Osteoblast (primary cell): ENCODE results near the gene MARCHF10. TPM values are rescaled to one million over a fixed set of nuclear protein-coding genes. Genes with fewer than 3 reads are reported as not detected.
A peak's percentile ranks its signal among the peaks of the same experiment; 100 is the strongest.
"Not testable (repeated sequence)": the region's sequence is repeated elsewhere in the genome, so short reads cannot be mapped to it uniquely, and the experiment has no call there.

Experiments used
- DNase-seq: peaks from one replicate; pipeline ENCODE4 v3.0.0; 2011; ENCODE audit warnings: low spot score, mixed read lengths; ENCODE audit not compliant: insufficient read length; ENCODE audit errors: missing footprints
- H2AFZ ChIP-seq: 2 replicates; pipeline ENCODE4 v1.6.0; 2011; ENCODE audit warnings: mild to moderate bottlenecking, low read length
- H3K27ac ChIP-seq: 2 replicates; pipeline ENCODE4 v1.5.1; 2011; ENCODE audit warnings: mild to moderate bottlenecking, low read depth, low read length, moderate library complexity
- H3K27me3 ChIP-seq: 2 replicates; pipeline ENCODE4 v1.6.0; 2012; ENCODE audit warnings: mild to moderate bottlenecking, control low read depth, inconsistent platforms, low read length, moderate library complexity; ENCODE audit not compliant: insufficient read depth
- H3K36me3 ChIP-seq: 2 replicates; pipeline ENCODE4 v1.5.1; 2011; ENCODE audit warnings: mild to moderate bottlenecking, low read length, control low read depth, moderate library complexity; ENCODE audit not compliant: insufficient read depth
- H3K4me1 ChIP-seq: 2 replicates; pipeline ENCODE4 v1.5.1; 2011; ENCODE audit warnings: mild to moderate bottlenecking, low read length, control low read depth, moderate library complexity; ENCODE audit not compliant: insufficient read depth
- H3K4me2 ChIP-seq: 2 replicates; pipeline ENCODE4 v1.6.0; 2011; ENCODE audit warnings: mild to moderate bottlenecking, low read length; ENCODE audit not compliant: insufficient read depth
- H3K4me3 ChIP-seq: fragments of 200-600 bp; sonication (generic); 3 replicates; pipeline ENCODE4 v1.5.1; 2012; ENCODE audit warnings: mild to moderate bottlenecking, low read length, inconsistent platforms; ENCODE audit not compliant: insufficient read depth
- H3K79me2 ChIP-seq: 2 replicates; pipeline ENCODE4 v1.6.0; 2012; ENCODE audit warnings: mild to moderate bottlenecking, low read length, control low read depth, inconsistent platforms; ENCODE audit not compliant: insufficient read depth
- H3K9me3 ChIP-seq: 2 replicates; pipeline ENCODE4 v1.5.1; 2011; ENCODE audit warnings: low read depth, low read length, control low read depth
- H4K20me1 ChIP-seq: 2 replicates; pipeline ENCODE4 v1.6.0; 2012; ENCODE audit warnings: mild to moderate bottlenecking, low read length, control low read depth; ENCODE audit not compliant: insufficient read depth
- CTCF ChIP-seq: IDR thresholded peaks from 2 replicates; pipeline ENCODE4 v1.5.1; 2011; ENCODE audit warnings: mild to moderate bottlenecking, low read depth, low read length, moderate library complexity; ENCODE audit errors: extremely low read depth
- total RNA-seq: library from RNA; depleted of rRNA; stranded (reverse); fragments of >200 nt; gene quantifications from 2 replicates; pipeline ENCODE4 v1.2.3, GENCODE V29; 2012

The MARCHF10 gene
- total RNA-seq, 1 donor, result under 0.01 TPM

GRCh38 chr17:62701706-62702085 lies 106.4 kb downstream of the MARCHF10 start:
- peak; percentile 57 for DNase-seq
- Histone ChIP-seq H3K4me2 (no peak overlapping the region), H3K79me2 (no peaks in the 10 kb centered on the region), H3K27me3 (no peaks in the 10 kb centered on the region), H3K27ac (no peak overlapping the region), H3K4me3 (no peak overlapping the region), H3K9me3 (no peaks in the 10 kb centered on the region), H2AFZ (no peak overlapping the region), H4K20me1 (no peaks in the 10 kb centered on the region), H3K4me1 (peaks cover 31% of the 10 kb centered on the region), H3K36me3 (no peaks in the 10 kb centered on the region)
- TF ChIP-seq CTCF, result no peak

- no peak for TF ChIP-seq CTCF
- Histone ChIP-seq H3K36me3 (no peaks in the 10 kb centered on the region), H3K4me3 (no peak overlapping the region), H3K79me2 (no peaks in the 10 kb centered on the region), H3K27ac (no peak overlapping the region), H4K20me1 (no peaks in the 10 kb centered on the region), H2AFZ (no peak overlapping the region), H3K27me3 (no peaks in the 10 kb centered on the region), H3K4me1 (peaks cover 36% of the 10 kb centered on the region), H3K9me3 (no peaks in the 10 kb centered on the region), H3K4me2 (no peak overlapping the region)
- DNase-seq, result peak; percentile 30
These were observed 107.0 kb downstream of the MARCHF10 start for GRCh38 chr17:62700964-62701705.

- H4K20me1 ChIP-seq, H2AFZ ChIP-seq, H3K27ac ChIP-seq, H3K36me3 ChIP-seq, H3K27me3 ChIP-seq, H3K4me3 ChIP-seq, H3K4me2 ChIP-seq, H3K9me3 ChIP-seq, H3K79me2 ChIP-seq, DNase-seq: not testable (repeated sequence)
- peaks cover 18% of the 10 kb centered on the region for H3K4me1 ChIP-seq
These were observed 109.7 kb downstream of the MARCHF10 start for GRCh38 chr17:62698459-62698858.

- no peak overlapping the region for H3K27ac ChIP-seq
- H3K79me2 ChIP-seq, result no peaks in the 10 kb centered on the region
- H3K9me3 ChIP-seq, result no peaks in the 10 kb centered on the region
- no peaks in the 10 kb centered on the region for H3K27me3 ChIP-seq
- H3K4me3 ChIP-seq, result no peak overlapping the region
- H3K36me3 ChIP-seq, result peaks cover 14% of the 10 kb centered on the region
- DNase-seq, result peak; percentile 65
- H4K20me1 ChIP-seq, result peaks cover 8% of the 10 kb centered on the region
- TF ChIP-seq CTCF, result no peak
- no peak overlapping the region for H2AFZ ChIP-seq
- H3K4me1 ChIP-seq, result peaks cover 10% of the 10 kb centered on the region
- H3K4me2 ChIP-seq, result peak overlapping the region; percentile 9
These were observed 111.2 kb downstream of the MARCHF10 start for GRCh38 chr17:62696726-62697490.
